ENCODE data around the gene SLC25A2.
"Not testable (repeated sequence)": the region's sequence is repeated elsewhere in the genome, so short reads cannot be mapped to it uniquely, and the experiment has no call there.

DNA sequence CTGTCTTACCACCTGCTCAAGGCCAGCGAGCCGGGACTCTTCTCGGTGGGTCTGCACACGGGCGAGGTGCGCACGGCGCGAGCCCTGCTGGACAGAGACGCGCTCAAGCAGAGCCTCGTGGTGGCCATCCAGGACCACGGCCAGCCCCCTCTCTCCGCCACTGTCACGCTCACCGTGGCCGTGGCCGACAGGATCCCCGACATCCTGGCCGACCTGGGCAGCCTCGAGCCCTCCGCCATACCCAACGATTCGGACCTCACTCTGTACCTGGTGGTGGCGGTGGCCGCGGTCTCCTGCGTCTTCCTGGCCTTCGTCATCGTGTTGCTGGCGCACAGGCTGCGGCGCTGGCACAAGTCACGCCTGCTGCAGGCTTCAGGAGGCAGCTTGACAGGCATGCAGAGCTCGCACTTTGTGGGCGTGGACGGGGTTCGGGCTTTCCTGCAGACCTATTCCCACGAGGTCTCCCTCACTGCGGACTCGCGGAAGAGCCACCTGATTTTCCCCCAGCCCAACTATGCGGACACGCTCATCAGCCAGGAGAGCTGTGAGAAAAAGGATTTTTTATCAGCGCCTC is 37.0 kb upstream of the SLC25A2 start:
- TF ChIP-seq, protein P1, sequence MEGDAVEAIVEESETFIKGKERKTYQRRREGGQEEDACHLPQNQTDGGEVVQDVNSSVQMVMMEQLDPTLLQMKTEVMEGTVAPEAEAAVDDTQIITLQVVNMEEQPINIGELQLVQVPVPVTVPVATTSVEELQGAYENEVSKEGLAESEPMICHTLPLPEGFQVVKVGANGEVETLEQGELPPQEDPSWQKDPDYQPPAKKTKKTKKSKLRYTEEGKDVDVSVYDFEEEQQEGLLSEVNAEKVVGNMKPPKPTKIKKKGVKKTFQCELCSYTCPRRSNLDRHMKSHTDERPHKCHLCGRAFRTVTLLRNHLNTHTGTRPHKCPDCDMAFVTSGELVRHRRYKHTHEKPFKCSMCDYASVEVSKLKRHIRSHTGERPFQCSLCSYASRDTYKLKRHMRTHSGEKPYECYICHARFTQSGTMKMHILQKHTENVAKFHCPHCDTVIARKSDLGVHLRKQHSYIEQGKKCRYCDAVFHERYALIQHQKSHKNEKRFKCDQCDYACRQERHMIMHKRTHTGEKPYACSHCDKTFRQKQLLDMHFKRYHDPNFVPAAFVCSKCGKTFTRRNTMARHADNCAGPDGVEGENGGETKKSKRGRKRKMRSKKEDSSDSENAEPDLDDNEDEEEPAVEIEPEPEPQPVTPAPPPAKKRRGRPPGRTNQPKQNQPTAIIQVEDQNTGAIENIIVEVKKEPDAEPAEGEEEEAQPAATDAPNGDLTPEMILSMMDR (IDR thresholded peaks at IDR 0.05; ENCODE audit: poor library complexity, severe bottlenecking), result not testable (repeated sequence)
- not testable (repeated sequence) for TF ChIP-seq RAD21 (conservative IDR thresholded peaks at IDR 0.05); MXI1 (conservative IDR thresholded peaks at IDR 0.05; ENCODE audit: poor library complexity, severe bottlenecking); POLR2AphosphoS5 (IDR thresholded peaks at IDR 0.05); SMC3 (conservative IDR thresholded peaks at IDR 0.05; ENCODE audit: poor library complexity)

All from neural cell (in vitro differentiated cells).